ENCODE measurements around the gene CYB561.

GRCh38 chr17:63454915-63455314 is 8.8 kb upstream of the CYB561 start:
- no peak for TF ChIP-seq POLR2A (IDR thresholded peaks at IDR 0.05)
- TF ChIP-seq, protein P1, sequence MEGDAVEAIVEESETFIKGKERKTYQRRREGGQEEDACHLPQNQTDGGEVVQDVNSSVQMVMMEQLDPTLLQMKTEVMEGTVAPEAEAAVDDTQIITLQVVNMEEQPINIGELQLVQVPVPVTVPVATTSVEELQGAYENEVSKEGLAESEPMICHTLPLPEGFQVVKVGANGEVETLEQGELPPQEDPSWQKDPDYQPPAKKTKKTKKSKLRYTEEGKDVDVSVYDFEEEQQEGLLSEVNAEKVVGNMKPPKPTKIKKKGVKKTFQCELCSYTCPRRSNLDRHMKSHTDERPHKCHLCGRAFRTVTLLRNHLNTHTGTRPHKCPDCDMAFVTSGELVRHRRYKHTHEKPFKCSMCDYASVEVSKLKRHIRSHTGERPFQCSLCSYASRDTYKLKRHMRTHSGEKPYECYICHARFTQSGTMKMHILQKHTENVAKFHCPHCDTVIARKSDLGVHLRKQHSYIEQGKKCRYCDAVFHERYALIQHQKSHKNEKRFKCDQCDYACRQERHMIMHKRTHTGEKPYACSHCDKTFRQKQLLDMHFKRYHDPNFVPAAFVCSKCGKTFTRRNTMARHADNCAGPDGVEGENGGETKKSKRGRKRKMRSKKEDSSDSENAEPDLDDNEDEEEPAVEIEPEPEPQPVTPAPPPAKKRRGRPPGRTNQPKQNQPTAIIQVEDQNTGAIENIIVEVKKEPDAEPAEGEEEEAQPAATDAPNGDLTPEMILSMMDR (IDR thresholded peaks at IDR 0.05) = no peak

All from right lobe of liver (tissue), 4 donors.